K562 (cell line): ENCODE data around the gene PLAC9. TPM values are rescaled to one million over a fixed set of nuclear protein-coding genes. Genes with fewer than 3 reads are reported as not detected.

Experiments
- ATF2 ChIP-seq: sonication (generic); formaldehyde crosslinking; IDR thresholded peaks from 2 replicates; pipeline ENCODE4 v1.8.1; 2022; ENCODE audit warnings: missing genetic modification reagents
- CXXC5 ChIP-seq: fragments of 250-450 bp; sonication (Bioruptor Pico); IDR thresholded peaks from 2 replicates; pipeline ENCODE4 v1.8.0; 2022; ENCODE audit warnings: inconsistent platforms, mild to moderate bottlenecking, moderate library complexity
- HIVEP1 ChIP-seq: fragments of 250-450 bp; sonication (Bioruptor Pico); IDR thresholded peaks from 2 replicates; pipeline ENCODE4 v1.4.0; 2020; ENCODE audit warnings: mild to moderate bottlenecking
- MAZ ChIP-seq, 2 experiments: fragments of 450-650 bp in 1 of 2; sonication (generic) in 1 of 2; formaldehyde crosslinking; IDR thresholded peaks in 1 of 2; conservative IDR thresholded peaks in 1 of 2; 2 replicates each; pipeline versions ENCODE4 v1.4.0 to v1.5.0; 2020; ENCODE audit warnings: mild to moderate bottlenecking in 1 of 2, missing genetic modification reagents in 1 of 2
- MGA ChIP-seq: fragments of 450-650 bp; IDR thresholded peaks from 2 replicates; pipeline ENCODE4 v1.6.1; 2016; ENCODE audit warnings: mild to moderate bottlenecking, moderate library complexity
- RB1 ChIP-seq: fragments of 450-650 bp; IDR thresholded peaks from 2 replicates; pipeline ENCODE4 v1.6.1; 2017; ENCODE audit warnings: low read depth, mild to moderate bottlenecking
- TCFL5 ChIP-seq: fragments of 250-450 bp; sonication (Bioruptor Pico); conservative IDR thresholded peaks from 2 replicates; pipeline ENCODE4 v1.6.1; 2021; ENCODE audit warnings: mild to moderate bottlenecking, moderate library complexity, matching md5 sums
- ZNF133 ChIP-seq: fragments of 250-450 bp; sonication (Bioruptor Pico); IDR thresholded peaks from 2 replicates; pipeline ENCODE4 v1.4.0; 2020; ENCODE audit warnings: mild to moderate bottlenecking
- polyA plus RNA-seq, 8 experiments: library from polyadenylated mRNA; depleted of rRNA in 4 of 8; stranded (reverse) in 5 of 8; unstranded in 3 of 8; fragments of >200 nt; fragmentation: Nextera tagmentation in 2 of 8; fragmentation: Illumina TruSeq in 1 of 8; extraction: Ambion mirVana in 2 of 8; extraction: Trizol in 1 of 8; gene quantifications; 2 replicates each; pipeline versions ENCODE4 v1.2.1 to v1.2.3, GENCODE V29; 2011 to 2014; ENCODE audit warnings: inconsistent platforms in 1 of 8, missing spikeins in 1 of 8
- total RNA-seq, 7 experiments: library from RNA; depleted of rRNA in 6 of 7; stranded (reverse); fragments of >200 nt in 6 of 7; fragmentation: Illumina TruSeq in 2 of 7; extraction: Trizol in 2 of 7; gene quantifications; 2 replicates each; pipeline versions ENCODE4 v1.2.1 to v1.2.3, GENCODE V29; 2011 to 2021; ENCODE audit warnings: low replicate concordance in 1 of 7
- TF ChIP-seq, protein P1 (sequence below): IDR thresholded peaks from 3 replicates; pipeline ENCODE4 v1.6.1; 2011; ENCODE audit warnings: borderline replicate concordance, mild to moderate bottlenecking, moderate library complexity; ENCODE audit not compliant: insufficient read length; ENCODE audit errors: extremely low read depth

Gene PLAC9
- total and polyA plus RNA-seq, 9 of the 15 experiments (the other 6 are each of a cell fraction or from before 2014, with no cell fraction given) = not detected

DNA sequence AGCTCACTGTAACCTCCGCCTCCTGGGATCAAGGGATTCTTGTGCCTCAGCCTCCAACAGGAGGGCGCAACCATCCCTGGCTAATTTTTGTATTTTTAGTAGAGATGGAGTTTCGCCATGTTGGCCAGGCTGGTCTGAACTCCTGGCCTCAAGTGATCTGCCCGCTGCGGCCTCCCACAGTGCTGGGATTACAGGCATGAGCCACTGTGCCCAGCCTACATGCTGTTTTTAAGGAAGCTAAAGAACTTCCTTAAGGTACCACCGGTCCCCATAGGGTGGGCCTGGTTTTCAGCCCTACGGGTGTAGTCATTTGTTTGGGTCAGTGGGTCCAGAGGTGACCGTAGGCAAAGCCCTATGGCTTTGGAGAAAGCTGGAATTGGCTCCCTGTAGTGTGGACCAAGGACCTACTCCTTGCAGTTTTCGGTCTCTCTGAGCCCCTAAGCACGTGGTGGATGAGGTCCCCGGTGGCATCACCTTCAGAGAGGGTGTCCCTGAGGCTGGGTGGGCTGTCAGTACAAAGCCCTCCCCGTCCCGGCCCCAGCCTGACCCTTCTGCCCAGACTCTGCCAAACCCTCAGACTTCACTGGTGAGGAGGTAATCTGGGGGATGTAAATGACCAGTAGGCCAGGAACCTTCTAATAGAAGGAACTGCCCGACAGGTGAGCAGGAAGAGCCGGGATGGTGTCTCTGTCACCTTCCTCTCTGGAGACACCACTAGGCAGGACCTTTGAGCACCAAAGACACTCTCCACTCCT, 42.3 kb downstream of the PLAC9 start (continued):
- TF ChIP-seq MGA (no peak), ATF2 (no peak), RB1 (no peak), TCFL5 (no peak), MAZ (CRISPR knock-in tag; conservative IDR thresholded peaks at IDR 0.05 in 1 of 2, IDR thresholded peaks at IDR 0.05 in 1 of 2) (no peak), HIVEP1 (no peak), ZNF133 (CRISPR knock-in tag) (no peak), CXXC5 (no peak)
- TF ChIP-seq, protein P1, sequence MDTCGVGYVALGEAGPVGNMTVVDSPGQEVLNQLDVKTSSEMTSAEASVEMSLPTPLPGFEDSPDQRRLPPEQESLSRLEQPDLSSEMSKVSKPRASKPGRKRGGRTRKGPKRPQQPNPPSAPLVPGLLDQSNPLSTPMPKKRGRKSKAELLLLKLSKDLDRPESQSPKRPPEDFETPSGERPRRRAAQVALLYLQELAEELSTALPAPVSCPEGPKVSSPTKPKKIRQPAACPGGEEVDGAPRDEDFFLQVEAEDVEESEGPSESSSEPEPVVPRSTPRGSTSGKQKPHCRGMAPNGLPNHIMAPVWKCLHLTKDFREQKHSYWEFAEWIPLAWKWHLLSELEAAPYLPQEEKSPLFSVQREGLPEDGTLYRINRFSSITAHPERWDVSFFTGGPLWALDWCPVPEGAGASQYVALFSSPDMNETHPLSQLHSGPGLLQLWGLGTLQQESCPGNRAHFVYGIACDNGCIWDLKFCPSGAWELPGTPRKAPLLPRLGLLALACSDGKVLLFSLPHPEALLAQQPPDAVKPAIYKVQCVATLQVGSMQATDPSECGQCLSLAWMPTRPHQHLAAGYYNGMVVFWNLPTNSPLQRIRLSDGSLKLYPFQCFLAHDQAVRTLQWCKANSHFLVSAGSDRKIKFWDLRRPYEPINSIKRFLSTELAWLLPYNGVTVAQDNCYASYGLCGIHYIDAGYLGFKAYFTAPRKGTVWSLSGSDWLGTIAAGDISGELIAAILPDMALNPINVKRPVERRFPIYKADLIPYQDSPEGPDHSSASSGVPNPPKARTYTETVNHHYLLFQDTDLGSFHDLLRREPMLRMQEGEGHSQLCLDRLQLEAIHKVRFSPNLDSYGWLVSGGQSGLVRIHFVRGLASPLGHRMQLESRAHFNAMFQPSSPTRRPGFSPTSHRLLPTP = no peak
